GM18873 (cell line): ENCODE data around the gene SYNC.
"Not testable (repeated sequence)": the region's sequence is repeated elsewhere in the genome, so short reads cannot be mapped to it uniquely, and the experiment has no call there.

Experiments used
- ATAC-seq: cut with Tn5 transposase; IDR thresholded peaks from one replicate; pipeline ENCODE4 v1.9.1; 2021; ENCODE audit warnings: mild to moderate bottlenecking, moderate library complexity, moderate number of reproducible peaks; ENCODE audit not compliant: unreplicated experiment, low FRiP score

The SYNC gene

DNA sequence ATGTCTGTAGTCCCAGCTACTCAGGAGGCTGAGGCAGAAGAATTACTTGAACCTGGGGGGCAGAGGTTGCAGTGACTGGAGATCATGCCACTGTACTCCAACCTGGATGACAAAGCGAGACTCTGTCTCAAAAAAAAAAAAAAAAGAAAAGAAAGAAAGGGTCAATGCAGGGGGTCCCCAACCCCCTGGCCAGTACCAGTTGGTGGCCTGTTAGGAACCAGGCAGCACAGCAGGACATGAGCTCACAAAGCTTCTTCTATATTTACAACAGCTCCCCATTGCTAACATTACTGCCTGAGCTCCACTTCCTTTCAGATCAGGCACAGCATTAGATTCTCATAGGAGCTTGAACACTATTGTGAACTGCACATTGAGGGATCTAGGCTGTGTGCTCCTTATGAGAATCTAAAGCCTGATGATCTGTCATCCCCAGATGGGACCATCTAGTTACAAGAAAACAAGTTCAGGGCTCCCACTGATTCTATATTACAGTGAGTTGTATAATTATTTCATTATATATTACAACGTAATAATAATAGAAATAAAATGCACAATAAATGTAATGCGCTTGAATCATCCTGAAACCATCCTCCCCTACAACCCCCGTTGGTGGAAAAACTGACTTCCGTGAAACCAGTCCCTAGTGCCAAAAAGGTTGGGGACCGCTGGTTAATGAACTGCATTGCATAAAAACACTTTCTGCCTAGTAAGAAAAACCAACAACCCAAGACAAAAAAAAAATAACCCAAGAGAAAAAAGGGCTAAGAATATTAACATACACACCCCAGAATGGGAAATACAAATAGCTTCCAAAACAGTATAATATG is 55.0 kb downstream of the SYNC start:
- ATAC-seq, result no peak

DNA sequence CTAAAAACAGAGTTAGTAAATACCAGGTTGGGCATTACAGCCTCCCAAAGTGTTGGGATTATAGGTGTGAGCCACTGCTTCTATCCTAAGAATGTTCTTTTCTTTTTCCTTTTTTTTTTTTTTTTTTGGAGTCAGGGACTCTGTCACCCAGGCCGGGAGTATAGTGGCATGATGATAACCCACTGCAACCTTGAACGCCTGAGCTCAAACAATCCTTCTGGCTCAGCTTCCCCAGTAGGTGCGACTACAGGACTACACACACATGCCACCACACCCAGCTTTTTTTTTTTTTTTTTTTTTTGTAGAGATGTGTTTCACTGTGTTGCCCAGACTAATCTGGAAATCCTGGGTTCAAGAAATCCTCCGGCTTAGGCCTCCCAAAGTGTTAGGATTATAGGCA is 58.1 kb downstream of the SYNC start:
- ATAC-seq, result no peak

DNA sequence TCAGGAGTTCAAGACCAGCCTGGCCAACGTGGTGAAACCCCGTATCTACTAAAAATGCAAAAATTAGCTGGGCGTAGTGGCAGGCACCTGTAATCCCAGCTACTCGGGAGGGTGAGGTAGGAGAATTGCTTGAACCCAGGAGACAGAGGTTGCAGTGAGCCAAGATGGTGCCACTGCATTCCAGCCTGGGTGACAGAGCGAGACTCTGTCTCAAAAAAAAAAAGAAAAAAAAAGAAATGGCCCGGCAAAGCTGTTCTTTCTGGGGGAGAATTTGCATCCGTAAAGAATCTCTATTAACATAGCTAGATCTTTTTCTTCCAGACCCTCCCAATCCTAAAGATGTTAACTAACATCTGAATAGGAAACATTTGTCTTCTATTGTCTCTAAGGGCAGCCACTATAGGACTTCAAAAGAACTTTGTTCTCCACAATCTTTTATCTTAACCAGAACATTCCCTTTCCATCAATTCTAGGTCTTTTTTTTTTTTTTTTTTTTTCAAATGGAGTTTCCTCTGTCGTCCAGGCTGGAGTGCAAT is 60.2 kb downstream of the SYNC start:
- not testable (repeated sequence) for ATAC-seq

GRCh38 chr1:32639489-32640075 is 63.0 kb downstream of the SYNC start:
- no peak for ATAC-seq

DNA sequence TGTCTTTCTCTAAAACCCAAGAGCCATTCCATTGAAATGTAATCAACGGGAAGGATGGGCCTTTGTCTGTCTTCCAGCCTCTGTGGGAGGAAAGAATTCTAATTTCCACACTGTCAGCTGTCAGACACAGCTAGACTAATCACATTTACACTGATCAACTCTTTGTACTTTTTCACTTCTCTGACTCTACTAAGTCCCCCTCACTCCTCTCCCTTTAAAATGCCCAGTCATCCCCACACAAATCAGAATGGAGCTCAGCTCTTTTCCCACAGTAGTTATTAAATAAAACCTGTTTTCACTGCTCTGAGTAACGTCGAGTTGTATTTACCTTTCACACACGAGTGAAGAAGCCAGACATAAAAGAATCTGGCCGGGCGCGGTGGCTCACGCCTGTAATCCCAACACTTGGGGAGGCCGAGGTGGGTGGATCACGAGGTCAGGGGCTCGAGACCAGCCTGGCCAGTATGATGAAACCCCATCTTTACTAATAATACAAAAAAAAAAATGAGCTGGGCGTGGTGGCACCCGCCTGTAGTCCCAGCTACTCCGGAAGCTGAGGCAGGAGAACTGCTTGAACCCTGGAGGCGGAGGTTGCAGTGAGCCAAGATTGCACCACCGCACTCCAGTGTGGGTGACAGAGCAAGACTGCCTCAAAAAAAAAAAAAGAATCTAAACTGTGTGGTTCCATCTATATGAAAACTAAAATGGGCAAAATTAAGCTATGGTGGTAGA is 65.5 kb downstream of the SYNC start:
- no peak for ATAC-seq

DNA sequence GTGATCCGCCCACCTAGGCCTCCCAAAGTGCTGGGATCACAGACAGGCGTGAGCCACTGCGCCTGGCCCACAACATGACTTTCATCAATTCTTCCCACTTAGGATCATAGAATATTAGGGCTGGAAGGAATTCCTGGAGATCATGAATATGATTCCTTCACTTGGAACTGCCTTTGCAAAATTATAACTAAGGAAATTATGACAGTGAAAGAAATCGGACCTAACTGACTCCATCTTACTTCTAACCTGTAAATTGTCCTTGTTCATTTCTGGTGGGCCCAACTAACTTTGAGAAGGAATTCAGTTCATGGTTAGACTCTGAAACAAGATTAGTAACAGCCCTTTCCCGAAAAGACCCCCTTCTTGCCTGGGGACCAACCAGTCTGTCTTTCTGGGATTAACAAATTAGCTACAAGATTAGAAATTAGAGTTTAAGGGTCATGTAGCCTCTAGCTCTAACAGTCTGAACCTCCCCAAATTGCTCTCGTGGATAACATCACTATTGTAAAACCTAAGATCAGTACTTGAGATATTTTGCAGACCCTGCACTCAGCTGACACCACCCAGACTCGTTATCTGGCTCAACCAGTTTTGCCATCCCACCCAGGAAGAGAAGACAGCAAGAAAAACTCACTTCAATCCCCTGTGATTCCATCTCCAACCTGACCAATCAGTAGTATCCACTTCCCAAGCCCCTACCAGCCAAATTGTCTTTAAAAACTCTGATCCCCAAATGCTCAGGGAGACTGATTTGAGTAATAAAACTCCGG is 66.9 kb downstream of the SYNC start:
- no peak for ATAC-seq

GRCh38 chr1:32632829-32633228 is 69.7 kb downstream of the SYNC start:
- no peak for ATAC-seq

GRCh38 chr1:32630173-32630572 is 72.4 kb downstream of the SYNC start:
- not testable (repeated sequence) for ATAC-seq
